GM06990 (cell line): Measurements from ENCODE around the gene POLR3GL.
"Not testable (repeated sequence)": the region's sequence is repeated elsewhere in the genome, so short reads cannot be mapped to it uniquely, and the experiment has no call there.

Experiments used
- DNase-seq: peaks from one replicate; pipeline ENCODE4 v3.0.0-alpha.2; 2011; ENCODE audit not compliant: insufficient read length; ENCODE audit errors: extremely low read depth
- H3K27me3 ChIP-seq: replicated peaks from 2 replicates; pipeline ENCODE4 v1.6.0; 2011; ENCODE audit warnings: low read length; ENCODE audit not compliant: control insufficient read depth, insufficient read depth
- H3K36me3 ChIP-seq: 2 replicates; pipeline ENCODE4 v1.5.1; 2011; ENCODE audit warnings: low read length; ENCODE audit not compliant: control insufficient read depth, insufficient read depth
- H3K4me3 ChIP-seq: replicated peaks from 2 replicates; pipeline ENCODE4 v1.5.1; 2011; ENCODE audit warnings: low read depth, mild to moderate bottlenecking, control low read depth, low read length
- TF ChIP-seq, protein P1 (sequence below): IDR thresholded peaks from 2 replicates; pipeline ENCODE4 v1.5.1; 2011; ENCODE audit warnings: low read length, control low read depth, mild to moderate bottlenecking, inconsistent platforms; ENCODE audit not compliant: insufficient read depth, poor library complexity, severe bottlenecking

Gene POLR3GL

DNA sequence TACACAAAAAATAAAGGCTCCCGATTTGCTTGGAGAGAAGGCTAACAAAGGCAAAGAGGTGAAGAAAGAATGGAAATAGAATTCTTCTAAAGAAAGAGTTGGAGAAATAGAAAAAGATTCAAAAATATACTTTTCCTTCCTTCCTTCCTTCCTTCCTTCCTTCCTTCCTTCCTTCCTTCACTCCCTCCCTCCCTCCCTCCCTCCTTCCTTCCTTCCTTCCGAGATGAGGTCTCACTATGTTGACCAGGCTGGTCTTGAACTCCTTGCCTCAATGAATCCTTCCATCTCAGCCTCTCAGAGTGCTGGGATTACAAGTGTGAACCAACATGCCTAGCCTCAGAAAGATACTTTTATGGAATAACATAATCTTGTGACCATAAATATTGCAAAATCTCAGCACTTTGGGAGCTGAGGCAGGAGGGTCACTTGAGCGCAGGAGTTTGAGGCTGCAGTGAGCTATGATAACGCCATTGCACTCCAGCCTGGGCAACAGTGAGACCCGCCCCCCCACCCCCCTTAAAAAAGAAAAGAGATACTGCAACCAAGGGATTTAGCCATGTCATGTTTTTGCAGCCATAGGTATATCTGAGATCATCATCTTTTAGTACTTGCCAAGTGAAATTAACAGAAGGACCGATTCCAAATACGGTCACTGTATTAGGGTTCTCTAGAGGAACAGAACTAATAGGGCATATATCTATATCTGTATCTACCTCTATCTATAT, 58.1 kb downstream of the POLR3GL start:
- TF ChIP-seq, protein P1, sequence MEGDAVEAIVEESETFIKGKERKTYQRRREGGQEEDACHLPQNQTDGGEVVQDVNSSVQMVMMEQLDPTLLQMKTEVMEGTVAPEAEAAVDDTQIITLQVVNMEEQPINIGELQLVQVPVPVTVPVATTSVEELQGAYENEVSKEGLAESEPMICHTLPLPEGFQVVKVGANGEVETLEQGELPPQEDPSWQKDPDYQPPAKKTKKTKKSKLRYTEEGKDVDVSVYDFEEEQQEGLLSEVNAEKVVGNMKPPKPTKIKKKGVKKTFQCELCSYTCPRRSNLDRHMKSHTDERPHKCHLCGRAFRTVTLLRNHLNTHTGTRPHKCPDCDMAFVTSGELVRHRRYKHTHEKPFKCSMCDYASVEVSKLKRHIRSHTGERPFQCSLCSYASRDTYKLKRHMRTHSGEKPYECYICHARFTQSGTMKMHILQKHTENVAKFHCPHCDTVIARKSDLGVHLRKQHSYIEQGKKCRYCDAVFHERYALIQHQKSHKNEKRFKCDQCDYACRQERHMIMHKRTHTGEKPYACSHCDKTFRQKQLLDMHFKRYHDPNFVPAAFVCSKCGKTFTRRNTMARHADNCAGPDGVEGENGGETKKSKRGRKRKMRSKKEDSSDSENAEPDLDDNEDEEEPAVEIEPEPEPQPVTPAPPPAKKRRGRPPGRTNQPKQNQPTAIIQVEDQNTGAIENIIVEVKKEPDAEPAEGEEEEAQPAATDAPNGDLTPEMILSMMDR: no peak
- H3K36me3 ChIP-seq: no peaks in the 10 kb centered on the region
- no peak overlapping the region for H3K4me3 ChIP-seq
- no peak for DNase-seq
- H3K27me3 ChIP-seq: no peaks in the 10 kb centered on the region; the same call in 1 of the 2 replicates

DNA sequence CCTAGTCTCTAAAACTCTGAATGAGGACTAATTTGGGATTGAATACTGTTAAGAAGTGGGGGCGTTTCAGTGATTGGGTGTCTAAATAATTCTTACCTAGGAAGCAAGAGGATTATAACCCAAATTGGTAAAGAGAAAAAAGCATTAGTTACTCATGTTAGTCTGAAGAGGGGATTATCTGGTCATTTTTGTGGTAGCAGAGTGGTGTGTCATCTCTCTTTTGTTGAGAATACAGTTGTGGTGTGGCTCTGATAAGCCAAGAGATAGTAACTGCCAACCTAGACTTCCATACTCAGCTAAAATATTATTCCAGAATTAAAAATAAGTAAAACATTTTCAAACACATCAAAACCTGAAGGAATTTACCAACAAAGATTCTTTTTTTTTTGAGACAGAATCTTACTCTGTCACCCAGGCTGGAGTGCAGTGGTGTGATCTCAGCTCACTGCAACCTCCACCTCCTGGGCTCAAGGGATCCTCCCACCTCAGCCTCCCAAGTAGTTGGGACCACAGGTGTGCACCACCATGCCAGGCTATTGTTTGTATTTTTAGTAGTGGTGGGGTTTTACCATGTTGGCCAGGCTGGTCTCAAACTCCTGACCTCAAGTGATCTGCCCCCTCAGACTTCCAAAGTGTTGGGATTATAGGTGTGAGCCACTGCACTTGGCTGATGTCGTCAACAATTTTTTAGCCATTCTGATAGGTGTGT, 61.5 kb downstream of the POLR3GL start:
- H3K4me3 ChIP-seq, DNase-seq: not testable (repeated sequence)

DNA sequence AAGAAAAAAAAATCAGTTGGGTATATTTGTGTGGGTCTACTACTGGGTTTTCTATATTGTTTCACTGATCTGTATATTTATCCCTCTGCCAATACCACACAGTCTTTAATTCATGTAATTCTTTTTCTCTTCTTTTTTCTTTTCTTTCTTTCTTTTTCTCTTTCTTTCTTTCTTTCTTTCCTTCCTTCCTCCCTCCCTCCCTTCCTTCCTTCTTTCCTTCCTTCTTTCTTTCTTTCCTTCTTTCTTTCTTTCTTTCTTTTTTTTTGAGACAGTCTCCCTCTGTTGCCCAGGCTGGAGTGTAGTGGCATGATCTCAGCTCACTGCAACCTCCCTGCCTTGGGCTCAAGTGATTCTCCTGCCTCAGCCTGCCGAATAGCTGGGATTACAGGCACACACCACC, 62.2 kb downstream of the POLR3GL start:
- DNase-seq, H3K27me3 ChIP-seq, H3K36me3 ChIP-seq, H3K4me3 ChIP-seq: not testable (repeated sequence)

More for the DNA sequence above, 61.5 kb downstream of the POLR3GL start:
- not testable (repeated sequence) for H3K36me3 ChIP-seq, H3K27me3 ChIP-seq
